ENCODE data around the gene UTS2.

The UTS2 gene, protein sequence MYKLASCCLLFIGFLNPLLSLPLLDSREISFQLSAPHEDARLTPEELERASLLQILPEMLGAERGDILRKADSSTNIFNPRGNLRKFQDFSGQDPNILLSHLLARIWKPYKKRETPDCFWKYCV

GRCh38 chr1:7852804-7853683 is at the start of gene UTS2:
UTS2 (minus strand) TSS chr1:7853065; CDS start chr1:7853003, 62 bp downstream.
- DNase-seq (ENCODE audit: low read depth): no peak

DNA sequence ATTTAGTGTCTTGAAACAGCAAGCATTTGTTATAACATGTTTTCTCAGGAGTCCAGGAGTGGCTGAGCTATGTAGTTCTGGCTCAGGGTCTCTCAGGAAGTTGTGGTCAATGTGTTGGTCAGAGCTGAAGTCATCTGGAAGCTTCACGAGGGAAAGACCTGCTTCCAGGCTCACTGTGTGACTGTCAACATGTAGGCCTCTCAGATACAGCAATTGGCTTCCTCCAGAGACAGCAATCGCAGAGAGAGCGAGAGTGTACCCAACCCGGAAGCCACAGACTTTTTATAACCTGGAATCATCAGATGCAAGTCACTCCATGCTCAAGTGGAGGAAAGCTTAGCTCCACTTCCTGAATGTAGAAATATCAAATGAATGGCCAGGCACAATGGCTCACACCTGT is 46.9 kb upstream of the UTS2 start:
- DNase-seq (ENCODE audit: low read depth): no peak

GRCh38 chr1:7898962-7899361 is 46.1 kb upstream of the UTS2 start:
- DNase-seq (ENCODE audit: low read depth): no peak

- no peak for DNase-seq (ENCODE audit: low read depth)
Measured at GRCh38 chr1:7896994-7897393, 44.1 kb upstream of the UTS2 start.

DNA sequence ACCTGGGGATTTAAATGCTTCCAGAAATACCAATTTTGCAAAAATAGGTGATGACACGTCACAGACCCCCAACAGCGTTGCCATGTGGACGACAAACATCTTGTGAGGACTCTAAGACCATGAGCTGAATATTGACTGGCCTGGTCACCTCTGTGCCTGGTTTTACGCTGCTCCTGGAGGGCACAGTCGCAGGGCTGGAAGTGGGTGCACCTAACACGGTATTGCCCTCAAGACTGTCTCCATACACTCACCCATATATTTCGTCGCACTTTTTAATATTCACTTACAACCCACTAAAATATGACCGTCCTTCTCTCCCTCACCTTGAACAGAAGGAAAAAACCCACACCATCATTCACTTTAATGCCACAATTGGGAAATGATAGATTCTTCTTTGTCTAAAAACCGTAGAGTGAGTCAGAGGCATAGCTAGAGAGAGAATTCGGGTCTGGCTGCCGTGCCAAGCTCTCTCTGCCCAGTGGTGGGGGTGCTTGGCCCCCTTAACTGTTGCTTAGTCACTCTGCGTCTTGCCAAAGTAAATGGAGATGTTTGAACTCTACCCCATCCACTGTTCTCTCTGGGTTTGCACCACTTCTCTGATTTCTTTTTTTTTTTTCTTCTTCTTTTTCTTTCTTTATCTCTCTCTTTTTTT is 40.8 kb upstream of the UTS2 start:
- DNase-seq (ENCODE audit: low read depth): no peak

- no peak for DNase-seq (ENCODE audit: low read depth)
Measured at GRCh38 chr1:7891804-7892203, 38.9 kb upstream of the UTS2 start.

DNA sequence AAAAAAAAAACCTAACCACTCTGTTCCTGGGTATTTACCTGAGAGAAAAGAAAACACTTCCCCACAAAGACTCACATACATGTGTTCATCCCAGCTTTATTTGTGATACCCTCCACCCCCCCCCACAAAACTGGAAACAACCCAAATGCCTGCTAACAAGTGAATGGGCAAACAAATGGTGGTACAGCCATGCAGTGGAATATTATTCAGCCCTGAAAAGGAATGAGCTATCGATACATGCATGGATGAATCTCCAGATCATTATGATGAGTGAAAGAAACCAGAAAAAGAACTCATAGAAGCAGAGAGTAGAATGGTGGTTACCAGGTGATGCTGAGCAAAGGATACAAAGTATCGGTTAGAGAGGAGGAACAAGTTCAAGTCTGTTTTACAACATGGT is 38.0 kb upstream of the UTS2 start:
- no peak for DNase-seq (ENCODE audit: low read depth)

DNA sequence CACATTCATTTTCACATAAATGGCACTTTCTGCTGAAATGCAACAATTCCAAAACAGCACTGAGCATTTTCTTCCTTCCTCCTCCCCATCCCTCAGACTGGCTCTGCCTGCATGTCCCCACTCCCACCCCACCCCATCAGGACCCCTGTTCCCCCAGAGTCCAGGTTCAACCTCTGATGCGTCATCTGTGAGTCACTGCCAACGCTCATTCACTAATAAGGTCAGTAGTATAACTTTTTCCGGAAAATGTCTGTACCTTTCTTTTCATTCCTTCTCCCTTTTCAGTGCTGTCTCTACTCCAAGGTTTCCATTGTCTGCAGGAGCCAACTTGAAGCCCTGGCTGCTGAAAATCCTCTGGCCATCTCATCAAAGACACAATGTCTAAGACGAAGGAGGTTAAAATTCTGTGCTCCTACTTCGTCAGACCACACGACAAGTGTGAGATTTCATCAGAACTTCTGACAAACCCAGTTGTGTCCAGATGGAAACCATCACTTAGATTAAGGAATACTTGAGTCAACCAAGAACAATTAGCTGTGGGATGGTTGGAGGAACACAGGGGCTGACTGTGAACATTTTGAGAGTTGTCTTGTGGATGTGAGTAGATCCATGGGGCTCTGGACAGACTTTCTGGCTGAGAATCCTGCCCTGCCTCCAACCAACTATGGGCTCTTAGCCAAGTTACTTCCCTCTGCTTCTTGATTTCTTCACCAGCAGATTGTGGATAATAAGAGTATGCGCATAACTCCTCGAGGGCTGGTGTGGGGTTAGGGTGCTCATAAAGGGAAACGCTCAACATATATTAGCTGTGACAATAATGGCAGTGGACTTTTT is 35.6 kb upstream of the UTS2 start:
- DNase-seq (ENCODE audit: low read depth): no peak

- DNase-seq (ENCODE audit: low read depth): no peak
Measured at GRCh38 chr1:7886405-7886745, 33.5 kb upstream of the UTS2 start.

- peak; percentile 43 for DNase-seq (ENCODE audit: low read depth)
Measured at GRCh38 chr1:7885513-7886404, 32.9 kb upstream of the UTS2 start.

DNA sequence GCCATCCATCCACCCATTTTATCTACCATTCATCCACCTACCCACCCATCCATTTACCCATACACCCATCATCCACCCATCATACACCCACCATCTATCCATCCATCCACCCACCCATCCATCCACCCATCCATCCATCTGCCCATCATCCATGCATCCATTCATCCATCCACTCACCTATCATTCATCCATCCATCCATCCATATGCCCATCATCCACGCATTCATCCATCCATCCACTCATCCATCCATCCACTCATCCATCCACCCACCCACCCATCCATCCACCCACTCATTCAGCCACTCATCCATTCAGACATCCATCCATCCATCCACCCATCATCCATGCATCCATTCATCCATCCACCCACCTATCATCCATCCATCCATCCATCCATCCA is 31.9 kb upstream of the UTS2 start:
- DNase-seq (ENCODE audit: low read depth): no peak

- no peak for DNase-seq (ENCODE audit: low read depth)
Measured at GRCh38 chr1:7879228-7879627, 26.4 kb upstream of the UTS2 start.

DNA sequence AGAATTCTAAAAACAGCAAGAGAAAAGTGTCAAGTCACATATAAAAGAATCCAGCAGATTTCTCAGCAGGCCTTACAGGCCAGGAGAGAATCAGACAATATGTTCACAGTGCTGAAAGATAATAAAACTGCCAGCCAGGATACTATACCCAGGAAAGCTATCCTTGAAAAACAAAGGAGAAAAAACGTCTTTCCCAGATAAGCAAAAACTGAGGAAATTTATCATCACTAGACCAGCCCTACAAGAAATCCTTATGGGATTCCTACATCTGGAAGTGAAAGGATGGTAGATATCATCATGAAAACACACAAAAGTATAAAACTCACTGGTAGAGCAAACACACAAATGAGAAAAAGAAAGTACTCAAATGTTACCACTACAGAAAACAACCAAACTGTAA is 25.2 kb upstream of the UTS2 start:
- no peak for DNase-seq (ENCODE audit: low read depth)

- DNase-seq (ENCODE audit: low read depth): no peak
Measured at GRCh38 chr1:7873801-7874795, 21.2 kb upstream of the UTS2 start.

DNA sequence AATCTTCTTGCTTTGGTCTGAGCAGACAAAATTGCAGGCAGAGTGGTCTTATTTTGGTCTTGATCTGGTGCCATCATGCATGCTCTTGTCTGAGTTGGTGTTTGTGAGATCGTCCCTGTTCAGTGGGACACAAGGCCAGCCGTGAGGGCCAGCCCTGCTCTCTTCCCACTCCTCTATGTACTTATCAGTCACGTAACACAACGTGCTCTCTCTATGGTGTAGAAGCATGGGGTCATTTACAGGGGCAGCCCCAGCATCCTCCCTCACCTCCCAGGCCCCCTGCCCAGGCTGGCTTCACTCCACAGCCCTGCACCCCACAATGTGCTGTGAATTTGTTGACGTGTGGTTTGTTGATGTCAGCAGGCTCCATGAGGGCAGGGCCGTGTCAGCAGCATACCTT is 18.3 kb upstream of the UTS2 start:
- no peak for DNase-seq (ENCODE audit: low read depth)

GRCh38 chr1:7869136-7869920 is 16.5 kb upstream of the UTS2 start:
- DNase-seq (ENCODE audit: low read depth): no peak

- no peak for DNase-seq (ENCODE audit: low read depth)
Measured at GRCh38 chr1:7868070-7868780, 15.4 kb upstream of the UTS2 start.

DNA sequence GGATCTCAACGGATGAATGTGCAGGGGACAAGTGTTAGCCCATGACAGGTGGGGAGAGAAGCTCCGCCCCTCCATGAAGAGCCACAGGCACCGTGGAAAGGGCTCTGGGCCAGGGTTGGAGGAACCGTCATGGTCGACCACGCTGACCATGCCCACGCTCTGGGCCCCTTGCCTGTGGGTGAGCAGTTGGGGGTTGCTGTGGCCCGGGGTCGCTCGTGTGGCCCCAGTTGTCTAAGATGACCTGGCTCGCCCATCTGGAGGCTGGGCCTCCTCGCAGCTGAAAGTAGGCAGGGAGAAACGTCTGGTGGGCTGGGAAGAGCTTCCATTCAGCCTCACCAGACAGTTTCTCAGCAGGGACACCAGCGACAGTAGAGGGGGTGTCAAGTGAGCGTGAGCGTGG is 13.1 kb upstream of the UTS2 start:
- DNase-seq (ENCODE audit: low read depth): no peak

Data from activated T-cell treated with anti-CD3 and anti-CD28 coated beads for 48 hours (primary cell).